RWPE1 (cell line): ENCODE measurements around the gene DAPK1.

Source experiments
- CTCF ChIA-PET: fragments of 350-600 bp; sonication (Branson Sonifier 250); formaldehyde crosslinking; extraction: SDS; loops from one replicate; lab custom pipeline; 2021; lab: Yijun Ruan, JAX
- POLR2A ChIA-PET: fragments of 400-600 bp; formaldehyde crosslinking; extraction: SDS; loops from one replicate; lab custom pipeline; 2020; ENCODE audit warnings: antibody characterized with exemption; ENCODE audit not compliant: low non-redundant PET; lab: Yijun Ruan, JAX
- DNase-seq: peaks from one replicate; pipeline ENCODE4 v3.0.0; 2012; ENCODE audit warnings: low spot score
- H3K27ac ChIP-seq: fragments of 450-650 bp; 2 replicates; pipeline ENCODE4 v1.5.1; 2017
- TF ChIP-seq, protein P1 (sequence below): fragments of 450-650 bp; conservative IDR thresholded peaks from 2 replicates; pipeline ENCODE4 v1.5.1; 2017; ENCODE audit warnings: low read depth, mild to moderate bottlenecking

DAPK1 gene

DNA sequence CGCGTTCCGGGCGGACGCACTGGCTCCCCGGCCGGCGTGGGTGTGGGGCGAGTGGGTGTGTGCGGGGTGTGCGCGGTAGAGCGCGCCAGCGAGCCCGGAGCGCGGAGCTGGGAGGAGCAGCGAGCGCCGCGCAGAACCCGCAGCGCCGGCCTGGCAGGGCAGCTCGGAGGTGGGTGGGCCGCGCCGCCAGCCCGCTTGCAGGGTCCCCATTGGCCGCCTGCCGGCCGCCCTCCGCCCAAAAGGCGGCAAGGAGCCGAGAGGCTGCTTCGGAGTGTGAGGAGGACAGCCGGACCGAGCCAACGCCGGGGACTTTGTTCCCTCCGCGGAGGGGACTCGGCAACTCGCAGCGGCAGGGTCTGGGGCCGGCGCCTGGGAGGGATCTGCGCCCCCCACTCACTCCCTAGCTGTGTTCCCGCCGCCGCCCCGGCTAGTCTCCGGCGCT lies at the start of gene DAPK1:
TSS of gene DAPK1 (plus strand) at position 264 of the 442 bp plus-strand sequence. CDS start 1,211 bp downstream, outside the sequence.
- TF ChIP-seq, protein P1, sequence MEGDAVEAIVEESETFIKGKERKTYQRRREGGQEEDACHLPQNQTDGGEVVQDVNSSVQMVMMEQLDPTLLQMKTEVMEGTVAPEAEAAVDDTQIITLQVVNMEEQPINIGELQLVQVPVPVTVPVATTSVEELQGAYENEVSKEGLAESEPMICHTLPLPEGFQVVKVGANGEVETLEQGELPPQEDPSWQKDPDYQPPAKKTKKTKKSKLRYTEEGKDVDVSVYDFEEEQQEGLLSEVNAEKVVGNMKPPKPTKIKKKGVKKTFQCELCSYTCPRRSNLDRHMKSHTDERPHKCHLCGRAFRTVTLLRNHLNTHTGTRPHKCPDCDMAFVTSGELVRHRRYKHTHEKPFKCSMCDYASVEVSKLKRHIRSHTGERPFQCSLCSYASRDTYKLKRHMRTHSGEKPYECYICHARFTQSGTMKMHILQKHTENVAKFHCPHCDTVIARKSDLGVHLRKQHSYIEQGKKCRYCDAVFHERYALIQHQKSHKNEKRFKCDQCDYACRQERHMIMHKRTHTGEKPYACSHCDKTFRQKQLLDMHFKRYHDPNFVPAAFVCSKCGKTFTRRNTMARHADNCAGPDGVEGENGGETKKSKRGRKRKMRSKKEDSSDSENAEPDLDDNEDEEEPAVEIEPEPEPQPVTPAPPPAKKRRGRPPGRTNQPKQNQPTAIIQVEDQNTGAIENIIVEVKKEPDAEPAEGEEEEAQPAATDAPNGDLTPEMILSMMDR, result no peak
- CTCF ChIA-PET, result interaction anchor here (0.6 to 1.1 kb wide), 9 partner anchors 14 to 173 kb away, joined by 3 to 8 read pairs (median 3); no protein-coding TSS in a partner anchor
- POLR2A ChIA-PET, result no interaction called here
- peak; percentile 19 for DNase-seq
- H3K27ac ChIP-seq, result peak within 1 kb of the TSS; percentile 25; the same call in 1 of the 2 replicates

DNA sequence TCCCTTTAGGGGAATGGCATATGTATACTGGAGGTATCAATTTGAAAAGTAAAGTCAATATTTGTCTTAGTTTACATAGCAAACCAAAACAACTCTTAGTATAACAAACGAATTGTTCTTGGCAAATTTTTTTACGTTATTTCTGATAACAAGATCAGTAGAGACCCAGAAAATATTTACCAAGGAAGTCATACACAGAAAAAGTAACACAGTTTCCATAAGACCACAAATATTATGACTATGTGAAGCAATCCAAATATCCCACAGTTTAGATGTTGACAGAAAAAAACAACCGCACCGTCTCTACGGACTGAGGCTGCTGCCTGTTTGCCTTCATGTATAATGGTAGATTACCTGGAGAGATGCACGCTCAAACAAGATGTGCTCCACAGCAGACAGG lies 46.5 kb upstream of the DAPK1 start:
- ChIA-PET CTCF (no interaction called here), POLR2A (no interaction called here)
- no peak for DNase-seq
- TF ChIP-seq, protein P1, result no peak
- no peak overlapping the region for H3K27ac ChIP-seq

DNA sequence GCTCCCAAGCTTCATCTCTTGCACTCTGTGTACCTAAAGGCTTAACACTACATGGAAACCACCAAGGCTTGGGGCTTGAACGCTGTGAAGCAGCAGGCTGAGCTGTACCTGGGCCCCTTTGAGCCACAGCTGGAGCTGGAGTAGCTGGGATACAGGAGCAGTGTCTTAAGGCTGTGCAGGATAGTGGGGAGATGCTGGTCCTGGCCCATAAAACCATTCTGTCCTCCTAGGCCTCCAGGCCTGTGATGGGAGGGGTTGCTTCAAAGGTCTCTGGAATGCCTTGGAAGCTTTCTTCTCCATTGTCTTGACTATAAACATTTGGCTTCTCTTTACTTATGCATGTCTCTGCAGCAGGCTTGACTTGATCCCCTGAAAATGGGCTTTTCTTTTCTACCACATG lies 42.3 kb upstream of the DAPK1 start:
- no peak for DNase-seq
- ChIA-PET CTCF (no interaction called here), POLR2A (no interaction called here)

DNA sequence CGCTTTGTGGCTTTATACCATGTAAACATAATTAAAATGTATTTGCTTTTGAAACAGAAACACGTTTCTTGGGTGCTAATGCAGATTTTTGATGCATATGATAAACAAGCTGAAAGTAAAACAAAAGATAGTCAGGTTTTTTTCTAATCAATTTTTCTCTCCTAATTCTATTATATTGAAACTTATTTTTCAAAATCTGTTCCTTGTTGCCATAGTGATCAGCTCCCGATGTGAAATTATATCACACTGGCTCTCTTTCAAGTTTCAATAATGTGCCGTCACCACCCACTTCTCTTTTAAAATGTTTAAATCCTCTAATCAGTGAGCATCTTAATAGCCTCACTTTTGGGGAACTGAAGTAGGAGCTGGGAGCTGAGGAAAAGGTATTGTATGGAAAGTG lies 36.4 kb upstream of the DAPK1 start:
- TF ChIP-seq, protein P1, result no peak
- no peak overlapping the region for H3K27ac ChIP-seq
- CTCF ChIA-PET, result interaction anchor here (0.6 kb wide), 1 partner anchor 14 kb away, joined by 3 read pairs; no protein-coding TSS in a partner anchor
- no peak for DNase-seq
- POLR2A ChIA-PET, result no interaction called here

More for the DNA sequence above, 42.3 kb upstream of the DAPK1 start:
- H3K27ac ChIP-seq, result no peak overlapping the region
- TF ChIP-seq, protein P1, result no peak

DNA sequence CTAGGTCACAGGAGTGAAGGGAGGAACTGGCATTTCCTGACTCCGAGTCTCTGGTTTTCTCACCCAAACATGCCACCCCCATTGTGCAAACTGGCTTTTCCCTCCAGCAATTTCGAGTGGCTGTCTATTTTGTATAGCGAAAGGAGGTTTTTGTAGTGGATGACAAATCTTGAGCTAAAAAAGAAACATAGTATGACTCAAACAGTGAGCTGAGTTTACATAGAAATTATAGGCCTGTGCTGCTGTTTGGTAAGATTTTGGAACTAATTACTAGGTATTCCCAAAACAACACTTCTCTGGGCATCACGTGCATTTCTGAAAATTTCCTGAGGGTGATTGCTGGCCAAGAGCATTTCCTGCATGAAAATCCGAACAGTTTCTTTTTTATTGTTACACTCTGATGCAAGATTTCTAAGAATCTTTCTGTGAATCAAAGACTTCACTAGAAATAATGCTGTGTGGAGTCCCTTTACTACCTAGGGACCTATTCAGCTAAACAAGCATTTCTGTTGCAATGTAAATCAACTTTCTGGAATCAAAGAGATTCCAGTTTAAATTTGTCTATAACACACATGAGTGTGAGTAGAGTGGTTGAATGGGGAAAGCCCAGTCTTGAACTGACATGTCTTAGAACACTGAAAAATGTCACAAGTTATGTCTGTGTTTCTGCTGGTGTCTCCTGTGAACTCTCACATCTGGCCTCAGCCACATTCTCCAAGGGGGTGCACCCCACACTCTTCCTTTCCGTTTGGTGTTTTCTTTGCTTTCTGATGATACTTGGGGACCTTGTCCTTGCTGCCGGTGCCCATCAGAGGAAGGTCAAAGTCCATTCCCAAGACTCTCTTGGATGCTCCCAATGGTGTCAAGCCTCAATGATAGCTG lies 33.3 kb upstream of the DAPK1 start:
- no peak for DNase-seq
- CTCF ChIA-PET, result interaction anchor here (0.7 to 1.0 kb wide), 2 partner anchors 198 to 1569 kb away, joined by 3 to 9 read pairs; no protein-coding TSS in a partner anchor
- H3K27ac ChIP-seq, result peak overlapping the region; percentile 81
- POLR2A ChIA-PET, result no interaction called here
- TF ChIP-seq, protein P1, result no peak

DNA sequence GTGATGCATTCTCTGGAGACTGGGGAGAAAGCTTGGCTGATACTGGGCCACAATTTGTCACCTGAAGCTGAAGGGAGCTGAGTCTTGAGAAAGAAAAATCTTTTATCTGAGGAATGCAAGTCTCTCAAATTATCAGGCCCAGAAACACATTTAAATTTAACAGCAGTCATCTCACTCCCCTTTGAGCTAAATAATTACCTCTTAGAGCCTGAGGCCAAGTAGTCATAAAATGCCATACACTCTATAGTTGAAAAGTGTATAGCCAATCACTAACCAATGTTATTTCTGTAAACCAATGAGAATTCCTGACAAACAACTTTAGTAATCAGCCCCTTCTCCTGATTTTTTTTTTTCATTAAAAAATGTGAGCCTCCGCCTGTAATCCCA lies 32.7 kb upstream of the DAPK1 start:
- POLR2A ChIA-PET, result no interaction called here

More for the DNA sequence above, 32.7 kb upstream of the DAPK1 start:
- CTCF ChIA-PET, result interaction anchor here (0.7 to 1.0 kb wide), 2 partner anchors 198 to 1569 kb away, joined by 3 to 9 read pairs; no protein-coding TSS in a partner anchor
- peak overlapping the region; percentile 48; the same call in 1 of the 2 replicates for H3K27ac ChIP-seq
- DNase-seq, result no peak
- TF ChIP-seq, protein P1, result no peak
